Neural crest cell (in vitro differentiated cells): Measurements from ENCODE around the gene PC. TPM values are rescaled to one million over a fixed set of nuclear protein-coding genes. Genes with fewer than 3 reads are reported as not detected.
A peak's percentile ranks its signal among the peaks of the same experiment; 100 is the strongest.

ENCODE experiments used
- DNase-seq: peaks from one replicate; pipeline ENCODE4 v3.0.0; 2021; ENCODE audit warnings: low read depth, mixed read lengths, low spot score
- H3K27ac Mint-ChIP-seq: one replicate; pipeline ENCODE4 v1.8.0; 2021; ENCODE audit warnings: mild to moderate bottlenecking, mixed read lengths; ENCODE audit not compliant: unreplicated experiment
- H3K27me3 Mint-ChIP-seq: 2 replicates; pipeline ENCODE4 v1.8.0; 2021; ENCODE audit warnings: low read depth, mild to moderate bottlenecking, mixed read lengths
- H3K36me3 Mint-ChIP-seq: 2 replicates; pipeline ENCODE4 v1.8.0; 2021; ENCODE audit warnings: low read depth, mild to moderate bottlenecking, mixed read lengths
- H3K4me1 Mint-ChIP-seq: 2 replicates; pipeline ENCODE4 v1.8.0; 2021; ENCODE audit warnings: mixed read lengths
- H3K4me3 Mint-ChIP-seq: one replicate; pipeline ENCODE4 v1.8.0; 2021; ENCODE audit warnings: mild to moderate bottlenecking, mixed read lengths
- H3K9me3 Mint-ChIP-seq: 2 replicates; pipeline ENCODE4 v1.8.0; 2021; ENCODE audit warnings: mixed read lengths
- CTCF ChIP-seq: fragments of 200-600 bp; sonication (generic); conservative IDR thresholded peaks from 2 replicates; pipeline ENCODE4 v1.5.0; 2021; ENCODE audit warnings: antibody characterized with exemption, mild to moderate bottlenecking
- total RNA-seq: library from RNA; stranded (reverse); gene quantifications from 2 replicates; pipeline ENCODE4 v1.2.1, GENCODE V29; 2021

Gene PC
- total RNA-seq, 1 donor from 2014 or later: 53.6 TPM

DNA sequence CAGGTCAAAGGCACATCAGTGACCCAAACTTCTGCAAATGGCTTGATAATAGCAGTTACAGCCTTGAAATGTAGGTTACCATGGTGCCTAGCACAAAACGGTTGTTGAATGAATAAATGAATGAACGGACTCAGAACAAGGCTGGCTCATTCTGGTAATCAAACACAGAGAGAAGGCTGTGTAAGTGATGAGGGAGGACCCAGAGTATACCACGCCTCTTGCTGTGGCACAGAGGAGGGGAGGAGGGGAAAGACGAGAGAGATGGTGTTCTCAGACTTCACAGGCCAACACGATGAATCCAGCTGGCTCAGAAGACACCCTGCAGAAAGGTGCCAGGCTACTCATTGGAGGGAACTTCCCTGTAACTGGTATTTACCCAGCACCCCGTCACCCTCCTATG lies 38.3 kb downstream of the PC start:
- peaks cover 54% of the 10 kb centered on the region for H3K4me1 Mint-ChIP-seq
- H3K9me3 Mint-ChIP-seq: no peaks in the 10 kb centered on the region
- no peak for DNase-seq
- H3K36me3 Mint-ChIP-seq: no peaks in the 10 kb centered on the region
- H3K27me3 Mint-ChIP-seq: no peaks in the 10 kb centered on the region
- H3K4me3 Mint-ChIP-seq: no peak overlapping the region
- H3K27ac Mint-ChIP-seq: peak overlapping the region; percentile 85
- no peak for TF ChIP-seq CTCF

- Mint-ChIP-seq H3K27me3 (no peaks in the 10 kb centered on the region), H3K27ac (no peak overlapping the region), H3K4me1 (peaks cover 54% of the 10 kb centered on the region), H3K9me3 (no peaks in the 10 kb centered on the region), H3K4me3 (no peak overlapping the region), H3K36me3 (no peaks in the 10 kb centered on the region)
- TF ChIP-seq CTCF: no peak
- no peak for DNase-seq
Measured at GRCh38 chr11:66918741-66919140, 39.4 kb downstream of the PC start.

- no peak for TF ChIP-seq CTCF
- no peak for DNase-seq
- Mint-ChIP-seq H3K27ac (peak overlapping the region; percentile 69), H3K9me3 (no peaks in the 10 kb centered on the region), H3K27me3 (no peaks in the 10 kb centered on the region), H3K36me3 (no peaks in the 10 kb centered on the region), H3K4me3 (peak overlapping the region; percentile 31), H3K4me1 (peaks cover 63% of the 10 kb centered on the region)
Measured at GRCh38 chr11:66915866-66916265, 42.3 kb downstream of the PC start.

DNA sequence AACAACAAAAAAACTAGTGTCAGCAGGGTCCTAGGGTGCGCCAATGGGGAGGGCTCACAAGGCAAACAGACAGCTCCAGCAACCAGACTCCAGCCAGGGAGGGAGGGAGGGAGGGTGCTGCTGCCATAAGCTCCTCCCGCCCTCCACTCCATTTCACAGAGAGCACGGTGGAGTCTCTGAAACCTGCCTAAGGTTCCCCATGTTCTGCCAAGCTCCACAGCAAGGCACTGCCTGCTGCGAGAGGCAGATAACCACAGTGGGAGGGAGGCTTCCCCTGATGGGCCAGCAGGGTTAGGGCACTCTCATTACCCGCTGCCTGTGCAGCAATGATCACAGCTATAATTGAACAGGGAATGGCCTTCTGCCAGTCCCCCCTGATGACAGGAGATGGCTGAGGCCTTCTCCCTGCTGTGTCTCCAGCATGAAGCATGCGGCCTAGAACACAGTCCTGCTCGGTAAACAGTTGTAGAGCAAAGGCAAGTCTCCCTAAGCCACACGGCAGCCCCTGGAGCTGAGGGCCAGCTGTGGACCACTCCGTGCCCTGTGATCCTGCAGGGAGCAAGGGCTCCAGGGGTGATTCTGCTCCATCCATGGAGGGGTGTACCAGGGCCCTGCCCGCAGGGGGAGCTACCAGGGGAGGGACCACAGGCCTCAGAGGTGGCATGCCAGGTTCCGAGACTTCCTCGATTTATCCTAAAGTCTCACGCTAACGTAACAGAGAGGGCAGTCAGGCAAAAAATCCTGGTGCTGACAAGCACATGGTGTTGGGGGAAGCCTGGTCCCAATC lies 42.9 kb downstream of the PC start:
- Mint-ChIP-seq H3K9me3 (no peaks in the 10 kb centered on the region), H3K36me3 (no peaks in the 10 kb centered on the region), H3K4me3 (peak overlapping the region; percentile 31), H3K27ac (peak overlapping the region; percentile 69), H3K4me1 (peaks cover 65% of the 10 kb centered on the region), H3K27me3 (no peaks in the 10 kb centered on the region)
- no peak for TF ChIP-seq CTCF
- DNase-seq: no peak

GRCh38 chr11:66914505-66914904 lies 43.7 kb downstream of the PC start:
- TF ChIP-seq CTCF: no peak
- Mint-ChIP-seq H3K9me3 (no peaks in the 10 kb centered on the region), H3K4me1 (peaks cover 63% of the 10 kb centered on the region), H3K36me3 (peaks cover under 1% of the 10 kb centered on the region), H3K27ac (no peak overlapping the region), H3K4me3 (no peak overlapping the region), H3K27me3 (no peaks in the 10 kb centered on the region)
- DNase-seq: no peak
